Fibroblast of lung (primary cell): ENCODE data around the gene GMPR2. TPM values are rescaled to one million over a fixed set of nuclear protein-coding genes. Genes with fewer than 3 reads are reported as not detected.

Experiments
- DNase-seq, 2 donors: peaks; one replicate each; pipeline versions ENCODE4 v3.0.0 to v3.0.0-alpha.2; 2010; ENCODE audit warnings: low read depth in 2 of 2
- H2AFZ ChIP-seq: 2 replicates; pipeline ENCODE4 v1.5.1; 2012; ENCODE audit warnings: low read length, control low read depth, inconsistent platforms
- H3K27ac ChIP-seq: 2 replicates; pipeline ENCODE4 v1.5.1; 2011; ENCODE audit warnings: low read length, control low read depth; ENCODE audit not compliant: insufficient read depth
- H3K27me3 ChIP-seq: 2 replicates; pipeline ENCODE4 v1.5.1; 2011; ENCODE audit warnings: mild to moderate bottlenecking, low read length; ENCODE audit not compliant: control insufficient read depth, insufficient read depth
- H3K36me3 ChIP-seq: 2 replicates; pipeline ENCODE4 v1.5.1; 2011; ENCODE audit warnings: low read length; ENCODE audit not compliant: control insufficient read depth, insufficient read depth
- H3K4me1 ChIP-seq: 2 replicates; pipeline ENCODE4 v1.5.1; 2011; ENCODE audit warnings: low read length; ENCODE audit not compliant: control insufficient read depth, insufficient read depth; ENCODE audit errors: extremely low read depth
- H3K4me2 ChIP-seq: 2 replicates; pipeline ENCODE4 v1.5.1; 2011; ENCODE audit warnings: low read length, control low read depth; ENCODE audit not compliant: insufficient read depth; ENCODE audit errors: extremely low read depth
- H3K4me3 ChIP-seq, 4 experiments: fragments of 200-600 bp in 1 of 4; sonication (generic) in 1 of 4; replicated peaks in 1 of 4; 2 replicates each; pipeline ENCODE4 v1.5.1; 2011 to 2016; ENCODE audit warnings: low read length in 4 of 4, low read depth in 3 of 4, mild to moderate bottlenecking in 3 of 4, control low read depth in 2 of 4, inconsistent platforms in 1 of 4, mixed read lengths in 1 of 4; ENCODE audit not compliant: insufficient read depth in 1 of 4; ENCODE audit errors: control extremely low read depth in 1 of 4
- H3K79me2 ChIP-seq: 2 replicates; pipeline ENCODE4 v1.5.1; 2012; ENCODE audit warnings: mild to moderate bottlenecking, low read length, inconsistent platforms; ENCODE audit not compliant: control insufficient read depth, insufficient read depth
- H3K9ac ChIP-seq: 2 replicates; pipeline ENCODE4 v1.5.1; 2011; ENCODE audit warnings: mild to moderate bottlenecking, low read length, control low read depth; ENCODE audit not compliant: insufficient read depth
- H3K9me3 ChIP-seq: 2 replicates; pipeline ENCODE4 v1.5.1; 2012; ENCODE audit warnings: low read depth, low read length; ENCODE audit not compliant: control insufficient read depth, insufficient read depth
- H4K20me1 ChIP-seq: 2 replicates; pipeline ENCODE4 v1.5.1; 2011; ENCODE audit warnings: low read length; ENCODE audit not compliant: control insufficient read depth, insufficient read depth; ENCODE audit errors: extremely low read depth
- EZH2 ChIP-seq: IDR thresholded peaks from 2 replicates; pipeline ENCODE4 v1.5.1; 2012; ENCODE audit warnings: low read length, control low read depth, mild to moderate bottlenecking; ENCODE audit errors: missing control alignments
- polyA plus RNA-seq, 2 donors: library from polyadenylated mRNA; depleted of rRNA in 1 of 2; stranded (reverse) in 1 of 2; unstranded in 1 of 2; fragments of >200 nt; gene quantifications; 2 replicates each; pipeline ENCODE4 v1.2.1, GENCODE V29; 2011 to 2012; ENCODE audit warnings: missing spikeins in 1 of 2
- total RNA-seq: library from RNA; depleted of rRNA; stranded (reverse); fragments of >200 nt; gene quantifications from 2 replicates; pipeline ENCODE4 v1.2.1, GENCODE V29; 2014
- TF ChIP-seq, protein P1 (sequence below), 2 donors: IDR thresholded peaks in 1 of 2; conservative IDR thresholded peaks in 1 of 2; 1 replicate in 1 of 2; 2 replicates in 1 of 2; pipeline ENCODE4 v1.5.1; 2011 to 2012; ENCODE audit warnings: low read length in 2 of 2, control low read depth in 1 of 2, inconsistent platforms in 1 of 2, low read depth in 1 of 2, mild to moderate bottlenecking in 1 of 2

GMPR2 gene
- total and polyA plus RNA-seq, 2 donors (not counting 1 experiment from before 2014, with no cell fraction given): 80.2 to 128 TPM

DNA sequence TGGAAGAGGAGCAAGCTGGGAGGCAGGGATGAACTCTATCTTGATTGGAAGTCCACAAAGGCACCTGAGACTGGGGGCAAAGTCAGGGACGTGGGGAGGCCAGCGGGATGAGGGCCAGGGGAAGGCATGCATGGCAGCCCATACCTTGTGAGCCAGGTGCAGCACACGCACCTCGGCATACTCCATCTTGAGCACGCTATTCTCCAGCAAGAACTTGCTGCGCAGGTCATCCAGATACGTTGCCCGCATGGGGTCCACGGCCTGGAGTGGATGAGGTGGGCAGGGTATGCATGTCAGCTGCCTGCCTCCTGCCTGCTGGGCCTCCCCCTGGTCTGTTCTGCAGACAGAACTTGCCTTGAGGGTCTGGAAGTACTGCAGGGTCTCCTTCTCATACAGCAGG, 34.8 kb downstream of the GMPR2 start:
- Histone ChIP-seq H3K79me2 (no peaks in the 10 kb centered on the region), H4K20me1 (no peaks in the 10 kb centered on the region), H2AFZ (no peak overlapping the region), H3K9me3 (no peaks in the 10 kb centered on the region), H3K4me1 (no peaks in the 10 kb centered on the region), H3K27ac (no peak overlapping the region), H3K36me3 (peaks cover 9% of the 10 kb centered on the region), H3K9ac (no peak overlapping the region), H3K27me3 (no peaks in the 10 kb centered on the region), H3K4me3 (no peak overlapping the region), H3K4me2 (no peak overlapping the region)
- DNase-seq: no peak
- no peak for TF ChIP-seq EZH2
- TF ChIP-seq, protein P1, sequence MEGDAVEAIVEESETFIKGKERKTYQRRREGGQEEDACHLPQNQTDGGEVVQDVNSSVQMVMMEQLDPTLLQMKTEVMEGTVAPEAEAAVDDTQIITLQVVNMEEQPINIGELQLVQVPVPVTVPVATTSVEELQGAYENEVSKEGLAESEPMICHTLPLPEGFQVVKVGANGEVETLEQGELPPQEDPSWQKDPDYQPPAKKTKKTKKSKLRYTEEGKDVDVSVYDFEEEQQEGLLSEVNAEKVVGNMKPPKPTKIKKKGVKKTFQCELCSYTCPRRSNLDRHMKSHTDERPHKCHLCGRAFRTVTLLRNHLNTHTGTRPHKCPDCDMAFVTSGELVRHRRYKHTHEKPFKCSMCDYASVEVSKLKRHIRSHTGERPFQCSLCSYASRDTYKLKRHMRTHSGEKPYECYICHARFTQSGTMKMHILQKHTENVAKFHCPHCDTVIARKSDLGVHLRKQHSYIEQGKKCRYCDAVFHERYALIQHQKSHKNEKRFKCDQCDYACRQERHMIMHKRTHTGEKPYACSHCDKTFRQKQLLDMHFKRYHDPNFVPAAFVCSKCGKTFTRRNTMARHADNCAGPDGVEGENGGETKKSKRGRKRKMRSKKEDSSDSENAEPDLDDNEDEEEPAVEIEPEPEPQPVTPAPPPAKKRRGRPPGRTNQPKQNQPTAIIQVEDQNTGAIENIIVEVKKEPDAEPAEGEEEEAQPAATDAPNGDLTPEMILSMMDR (conservative IDR thresholded peaks at IDR 0.05 in 1 of 2, IDR thresholded peaks at IDR 0.05 in 1 of 2; ENCODE audit: low read depth in 1 of 2, low read length in 2 of 2): no peak

DNA sequence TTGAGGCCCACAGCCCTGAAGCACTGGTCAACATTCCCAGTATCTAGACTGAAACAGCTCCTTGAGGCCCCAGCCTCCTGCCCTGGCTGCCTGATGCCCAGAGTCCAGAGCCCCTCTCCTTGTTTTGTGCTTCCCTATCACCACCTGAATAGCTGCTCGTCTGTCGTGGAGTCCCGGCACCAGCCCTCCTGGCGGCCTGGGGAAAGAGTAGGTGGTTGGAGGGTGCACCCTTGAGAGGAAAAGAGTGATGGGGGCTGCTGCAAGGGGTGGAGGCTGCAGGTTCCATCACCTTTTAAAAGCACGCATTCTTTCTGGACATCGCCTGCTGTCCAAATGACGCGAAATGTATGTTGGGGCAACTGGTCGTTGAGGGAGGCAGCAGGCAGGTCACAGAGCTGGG, 35.5 kb downstream of the GMPR2 start:
- H3K9ac ChIP-seq: no peak overlapping the region
- no peaks in the 10 kb centered on the region for H3K27me3 ChIP-seq
- no peaks in the 10 kb centered on the region for H3K4me1 ChIP-seq
- no peaks in the 10 kb centered on the region for H3K9me3 ChIP-seq
- no peak for TF ChIP-seq EZH2
- TF ChIP-seq, protein P1 (conservative IDR thresholded peaks at IDR 0.05 in 1 of 2, IDR thresholded peaks at IDR 0.05 in 1 of 2; ENCODE audit: low read depth in 1 of 2, low read length in 2 of 2): no peak
- no peak overlapping the region for H2AFZ ChIP-seq
- DNase-seq: no peak
- H3K4me3 ChIP-seq: no peak overlapping the region
- H4K20me1 ChIP-seq: no peaks in the 10 kb centered on the region
- H3K27ac ChIP-seq: no peak overlapping the region
- no peaks in the 10 kb centered on the region for H3K79me2 ChIP-seq
- peaks cover 9% of the 10 kb centered on the region for H3K36me3 ChIP-seq
- H3K4me2 ChIP-seq: no peak overlapping the region

DNA sequence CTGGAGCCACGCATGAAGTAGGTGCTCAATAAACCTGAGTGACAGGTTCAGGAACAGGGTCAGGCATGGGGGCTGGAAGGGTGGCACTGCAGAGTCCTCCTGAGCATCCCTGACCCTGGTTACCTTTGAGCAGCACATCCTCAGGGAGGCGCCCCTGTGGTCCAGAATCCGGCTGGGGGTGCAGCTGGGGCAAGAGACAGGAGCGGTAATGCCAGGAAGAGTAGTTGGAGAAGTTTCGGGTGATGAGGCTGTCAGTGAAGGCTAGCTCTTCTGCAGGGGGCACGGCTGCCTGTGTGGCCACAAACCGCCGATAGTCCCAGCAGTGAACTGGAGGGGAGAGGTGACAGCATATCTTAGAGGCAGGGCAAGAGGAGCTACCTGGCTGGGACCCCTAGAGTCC, 36.6 kb downstream of the GMPR2 start:
- no peaks in the 10 kb centered on the region for H4K20me1 ChIP-seq
- H3K79me2 ChIP-seq: no peaks in the 10 kb centered on the region
- no peak overlapping the region for H3K9ac ChIP-seq
- H3K4me2 ChIP-seq: no peak overlapping the region
- no peaks in the 10 kb centered on the region for H3K9me3 ChIP-seq
- H2AFZ ChIP-seq: no peak overlapping the region
- H3K36me3 ChIP-seq: peaks cover 9% of the 10 kb centered on the region
- H3K27ac ChIP-seq: no peak overlapping the region
- no peaks in the 10 kb centered on the region for H3K27me3 ChIP-seq
- no peaks in the 10 kb centered on the region for H3K4me1 ChIP-seq
- TF ChIP-seq EZH2: no peak
- TF ChIP-seq, protein P1 (conservative IDR thresholded peaks at IDR 0.05 in 1 of 2, IDR thresholded peaks at IDR 0.05 in 1 of 2; ENCODE audit: low read depth in 1 of 2, low read length in 2 of 2): no peak
- H3K4me3 ChIP-seq: no peak overlapping the region
- no peak for DNase-seq
